Activated gamma-delta T cell (primary cell): ENCODE measurements around the gene UBR4.
"Not testable (repeated sequence)": the region's sequence is repeated elsewhere in the genome, so short reads cannot be mapped to it uniquely, and the experiment has no call there.

Experiments used
- DNase-seq: peaks from one replicate; lab custom pipeline; 2025; lab: John Stamatoyannopoulos, UW

The UBR4 gene

DNA sequence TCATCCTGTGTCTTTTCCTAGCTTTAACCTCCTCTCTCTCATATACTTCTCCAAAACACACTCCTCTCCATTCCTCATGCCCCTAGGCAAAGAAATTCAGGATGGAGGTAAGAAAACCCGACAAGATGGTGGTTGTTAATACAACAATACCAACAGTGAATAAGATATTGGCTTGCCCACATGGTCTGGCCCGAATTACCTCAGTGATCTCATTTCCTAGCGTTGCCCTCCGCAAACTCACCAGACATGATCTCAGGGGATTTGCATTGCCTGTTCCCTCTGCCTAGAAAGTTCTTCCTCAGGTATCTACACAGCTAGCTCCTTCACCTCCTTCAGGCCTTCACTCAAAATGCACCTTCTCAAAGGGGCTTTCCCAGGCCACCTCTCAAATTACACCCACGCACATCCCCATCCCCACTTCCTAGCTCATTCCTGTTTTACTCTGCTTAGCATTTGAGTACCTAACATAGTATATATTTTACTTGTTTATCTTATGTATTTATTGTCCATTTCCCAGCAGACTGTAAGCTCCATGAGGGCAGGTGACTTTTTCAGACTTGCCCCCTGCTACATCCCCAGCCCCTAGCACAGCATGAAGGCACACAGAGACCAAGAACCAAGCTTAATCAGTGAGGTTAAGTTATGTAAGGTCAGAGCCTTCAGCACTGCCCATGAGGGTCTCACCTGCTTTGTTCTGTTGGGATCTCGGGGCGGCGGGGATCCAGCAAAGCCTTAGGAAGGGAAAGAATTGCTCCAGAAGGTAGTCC, 10.2 kb upstream of the UBR4 start:
- DNase-seq = no peak

DNA sequence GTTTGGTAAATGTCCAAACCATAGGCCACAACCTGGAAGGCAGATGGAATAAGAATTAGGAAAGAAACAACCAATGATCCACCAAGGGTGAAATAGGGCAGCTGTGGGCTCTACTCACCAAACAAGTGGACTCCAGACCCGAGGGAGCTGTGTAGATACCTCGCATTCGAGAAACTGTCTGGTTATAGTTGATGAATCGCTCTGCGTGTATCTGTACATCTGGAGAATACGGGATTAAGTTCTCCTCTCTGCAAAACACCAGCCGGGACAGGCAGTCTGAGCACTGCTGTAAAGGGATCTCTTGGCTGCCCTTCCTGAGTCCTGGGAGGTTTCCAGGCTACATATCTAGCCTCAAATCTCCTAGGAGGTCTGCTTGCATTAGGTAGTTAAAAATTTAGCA, 9.4 kb upstream of the UBR4 start:
- DNase-seq = no peak

DNA sequence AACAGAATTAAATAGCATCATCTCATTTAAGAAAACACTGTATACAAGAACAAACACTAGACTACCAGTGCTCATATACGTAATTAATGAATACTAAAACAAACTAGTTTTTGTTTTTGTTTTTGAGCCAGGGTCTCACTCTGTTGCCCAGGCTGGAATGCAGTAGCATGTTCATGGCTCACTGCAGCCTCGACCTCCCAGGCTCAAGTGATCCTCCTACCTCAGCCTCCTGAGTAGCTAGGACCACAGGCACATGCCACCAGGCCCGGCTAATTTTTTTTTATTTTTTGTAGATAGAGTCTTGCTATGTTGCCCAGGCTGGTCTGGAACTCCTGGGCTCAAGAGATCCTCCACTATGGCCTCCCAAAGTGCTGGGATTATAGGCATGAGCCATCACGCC, 6.5 kb upstream of the UBR4 start:
- DNase-seq = not testable (repeated sequence)

DNA sequence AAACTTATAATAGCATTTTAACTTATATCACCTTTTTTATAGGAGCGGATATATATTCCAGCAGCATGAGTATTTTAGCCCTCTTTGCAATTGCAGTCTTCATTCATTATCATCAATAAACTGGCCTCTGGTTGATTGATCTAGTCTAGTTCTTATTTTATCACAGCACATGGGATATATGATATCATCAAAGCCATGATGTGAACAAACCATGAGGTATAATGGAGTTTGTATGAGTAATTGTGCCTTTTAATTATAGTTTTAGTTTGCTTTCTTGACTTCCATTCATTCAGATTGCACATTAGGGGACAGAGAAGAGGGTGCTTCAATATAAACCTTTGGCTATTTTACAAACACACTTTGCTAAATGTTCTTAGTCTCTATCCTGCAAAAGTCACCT, 3.5 kb upstream of the UBR4 start:
- DNase-seq = no peak

DNA sequence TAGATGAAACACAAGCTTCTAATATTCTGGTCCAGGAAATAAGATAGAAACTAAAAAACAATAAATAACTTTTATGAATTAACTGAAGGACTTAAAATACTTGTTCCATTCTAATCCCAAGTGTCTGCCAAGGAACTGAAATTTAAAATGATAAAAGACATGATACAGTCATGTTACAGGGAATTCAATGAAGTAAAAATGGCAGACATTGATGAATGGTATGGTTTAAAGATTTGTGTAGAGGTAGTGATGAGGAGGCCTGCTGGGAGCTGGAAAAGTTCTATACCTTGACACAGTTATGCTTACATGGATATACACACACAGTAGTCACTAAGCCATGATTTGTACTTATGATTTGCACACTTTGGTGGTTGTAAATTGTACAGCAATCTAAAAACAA, 2.1 kb upstream of the UBR4 start:
- DNase-seq = no peak

DNA sequence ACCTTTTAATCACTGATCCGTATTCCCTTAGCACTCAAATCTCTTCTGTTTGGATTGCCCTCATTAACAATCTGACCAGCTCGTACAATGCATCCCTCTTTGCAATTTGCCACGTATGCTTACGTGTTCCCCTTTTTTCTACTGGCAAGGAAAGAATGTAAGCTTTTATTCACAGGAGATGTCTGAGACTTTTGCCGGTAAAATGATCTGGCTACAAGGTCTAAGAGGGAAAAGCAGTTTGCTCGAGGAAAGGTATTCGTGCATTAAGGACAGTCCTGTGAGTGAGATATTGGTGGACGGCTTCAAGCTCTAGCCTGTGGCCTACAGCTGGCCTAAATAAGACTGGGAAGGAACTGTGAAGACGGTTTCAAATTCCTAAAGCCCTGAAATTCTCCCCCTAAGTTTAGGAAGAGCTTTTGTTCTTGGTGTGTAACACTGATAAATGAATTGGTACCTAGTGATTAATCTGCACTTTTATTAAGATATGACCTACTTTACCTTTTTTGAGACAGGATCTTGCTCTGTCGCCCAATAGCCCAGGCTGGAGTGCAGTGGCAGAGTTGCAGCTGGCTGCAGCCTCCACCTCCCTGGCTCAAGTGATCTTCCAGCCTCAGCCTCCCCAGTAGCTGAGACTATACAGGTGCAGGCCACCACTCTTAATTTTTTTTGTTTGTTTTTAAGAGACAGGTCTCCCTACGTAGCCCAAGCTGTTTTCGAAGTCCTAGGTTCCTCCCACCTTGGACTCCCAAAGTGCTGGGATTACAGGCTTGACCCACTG, 895 bp upstream of the UBR4 start:
- DNase-seq = no peak

DNA sequence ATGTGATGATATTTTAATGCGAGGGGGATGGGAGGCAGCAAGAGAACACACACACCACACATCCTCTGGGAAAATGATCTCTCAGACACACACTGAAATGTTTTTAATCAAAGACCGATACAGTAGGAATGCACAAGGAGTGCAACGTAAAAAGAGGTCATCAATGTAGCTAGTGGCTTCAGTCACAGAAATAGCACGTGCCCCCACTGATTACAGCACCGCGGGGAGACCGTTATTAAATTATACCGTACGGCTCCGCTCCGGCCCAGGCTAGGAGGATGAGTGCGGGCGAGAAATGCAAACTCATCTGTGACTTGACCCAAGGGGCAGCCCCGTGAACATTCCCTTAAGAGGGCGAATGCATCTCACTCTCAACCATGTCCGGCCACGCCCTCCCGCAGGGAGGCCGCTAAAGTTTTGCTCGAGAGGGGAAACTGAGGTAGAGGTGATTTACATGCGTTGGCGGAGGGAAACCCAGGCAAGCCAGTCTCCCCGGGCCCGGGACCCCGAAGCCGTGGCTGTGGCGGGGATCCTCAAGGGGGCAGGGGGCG, 552 bp downstream of the UBR4 start:
- DNase-seq = no peak

DNA sequence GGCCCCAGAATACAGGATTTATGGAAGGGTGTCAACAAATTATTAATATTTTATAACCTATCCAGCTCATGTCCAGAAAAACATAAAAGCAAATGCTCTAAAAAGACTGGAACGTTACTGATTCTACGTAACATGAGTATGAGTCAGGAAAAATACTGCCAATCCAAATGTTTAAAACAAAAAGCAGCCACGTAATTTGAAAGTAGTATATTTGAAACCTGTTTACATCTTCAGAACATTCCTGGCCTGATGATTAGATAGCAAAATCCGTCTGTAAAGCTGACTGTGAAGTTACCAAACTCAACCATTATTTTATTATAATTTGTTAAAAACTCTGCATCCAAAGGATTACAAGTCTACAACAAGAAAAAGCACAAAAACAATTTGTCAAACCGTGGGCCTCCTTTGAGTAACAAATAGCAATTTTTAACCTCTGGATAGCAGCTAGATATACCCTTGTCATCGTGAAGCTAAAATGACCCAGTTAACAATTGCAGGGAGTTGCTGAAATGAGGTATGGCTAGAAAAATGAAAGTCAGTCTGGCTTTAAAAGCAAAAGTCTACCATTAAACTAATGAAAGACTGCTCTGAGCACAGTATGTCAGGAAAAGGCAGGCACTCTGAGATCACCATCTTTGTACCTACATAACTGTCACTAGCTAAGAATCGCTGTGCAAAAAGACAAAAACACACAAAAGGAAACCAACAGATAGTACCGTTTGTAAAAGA, 1.2 kb downstream of the UBR4 start:
- DNase-seq = no peak

DNA sequence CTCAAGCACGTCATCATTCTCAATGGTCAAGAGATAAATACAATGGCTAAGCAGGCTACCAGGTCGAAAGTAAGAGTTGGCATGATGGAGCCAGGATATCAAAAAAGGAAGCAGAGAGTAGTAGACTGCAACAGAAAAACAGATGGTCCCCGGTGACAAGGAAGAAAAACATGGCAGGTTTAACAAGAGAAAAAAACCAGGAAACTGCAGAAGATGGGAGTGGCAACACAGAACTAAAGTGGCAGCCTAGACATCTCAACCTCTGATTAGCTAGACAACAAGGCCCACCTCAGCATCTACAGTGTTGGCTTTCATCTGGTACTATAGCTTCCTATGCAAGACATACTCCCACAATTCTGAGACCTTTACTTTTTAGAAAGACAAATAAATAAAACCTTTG, 3.1 kb downstream of the UBR4 start:
- DNase-seq = no peak

DNA sequence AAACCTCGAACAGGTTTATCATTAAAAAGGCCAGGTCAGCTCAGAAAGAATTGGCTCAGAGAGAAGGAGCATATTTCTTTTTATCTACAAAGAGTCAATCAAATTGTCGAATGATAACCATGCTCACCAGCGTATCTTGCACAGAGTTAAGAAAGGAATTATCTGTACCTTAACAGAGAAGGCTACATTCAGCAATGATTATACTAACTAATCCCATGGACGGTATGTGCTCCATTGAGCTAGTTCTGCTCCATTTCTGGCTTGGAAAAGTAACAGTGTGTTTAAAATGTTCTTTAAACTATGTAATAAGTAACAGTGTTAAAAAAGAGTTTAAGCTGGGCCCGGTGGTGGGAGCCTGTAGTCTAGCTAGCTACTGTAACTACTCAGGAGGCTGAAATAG, 4.2 kb downstream of the UBR4 start:
- DNase-seq = no peak

DNA sequence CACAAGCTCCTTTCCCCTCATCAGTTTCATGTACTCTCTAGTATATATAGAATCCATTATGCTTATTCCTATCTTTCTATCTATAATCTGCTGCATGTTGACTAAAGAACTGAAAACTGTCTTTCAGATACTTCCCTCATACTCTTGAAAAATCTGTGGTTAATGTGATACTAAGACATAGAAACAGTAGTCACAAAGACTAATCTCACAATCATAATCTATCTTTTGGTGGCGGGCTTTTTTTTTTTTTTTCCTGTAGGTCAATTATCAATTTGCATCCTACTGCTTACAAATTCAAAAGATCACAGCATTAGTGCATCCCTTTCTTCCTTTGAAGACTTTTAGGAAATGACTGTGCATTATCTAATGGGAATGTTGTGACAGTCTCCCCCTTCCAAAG, 4.7 kb downstream of the UBR4 start:
- no peak for DNase-seq

DNA sequence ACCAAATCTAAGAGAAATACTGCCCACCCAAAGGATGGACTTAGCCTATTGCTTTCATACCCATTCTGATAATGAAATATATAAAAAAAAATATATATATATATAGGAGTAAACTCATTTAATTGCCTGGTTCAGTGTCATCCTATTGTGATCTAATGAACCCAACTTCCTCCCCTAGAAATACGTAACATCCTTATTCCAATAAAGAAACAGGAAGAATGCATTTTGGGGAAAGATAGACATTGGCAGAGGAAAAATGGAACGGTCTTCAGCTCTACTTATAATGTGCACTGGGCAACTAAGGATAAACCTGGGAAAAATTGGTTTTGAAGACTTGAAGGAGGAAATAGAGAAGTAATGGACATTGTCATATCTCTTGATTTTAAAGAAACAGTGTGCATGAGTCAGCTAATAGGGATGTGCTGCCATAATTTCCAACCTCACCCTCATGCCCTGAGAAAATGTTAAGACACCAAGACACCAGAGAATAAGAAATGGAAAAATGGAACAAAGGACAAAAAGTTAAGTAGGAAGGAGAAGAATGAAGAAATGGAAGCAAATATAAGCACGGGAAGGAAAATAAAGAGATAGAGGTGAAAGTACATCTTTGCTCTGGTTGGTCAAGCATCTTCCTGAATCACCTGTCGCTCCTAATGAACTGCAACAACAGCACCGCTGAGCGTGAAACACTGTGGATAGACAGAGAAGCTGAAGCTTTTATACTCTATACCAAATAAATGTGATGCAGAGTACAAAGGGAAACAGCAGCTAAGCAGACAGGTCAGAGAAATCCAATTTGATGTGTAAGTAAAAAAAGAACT, 5.4 kb downstream of the UBR4 start:
- DNase-seq = no peak

DNA sequence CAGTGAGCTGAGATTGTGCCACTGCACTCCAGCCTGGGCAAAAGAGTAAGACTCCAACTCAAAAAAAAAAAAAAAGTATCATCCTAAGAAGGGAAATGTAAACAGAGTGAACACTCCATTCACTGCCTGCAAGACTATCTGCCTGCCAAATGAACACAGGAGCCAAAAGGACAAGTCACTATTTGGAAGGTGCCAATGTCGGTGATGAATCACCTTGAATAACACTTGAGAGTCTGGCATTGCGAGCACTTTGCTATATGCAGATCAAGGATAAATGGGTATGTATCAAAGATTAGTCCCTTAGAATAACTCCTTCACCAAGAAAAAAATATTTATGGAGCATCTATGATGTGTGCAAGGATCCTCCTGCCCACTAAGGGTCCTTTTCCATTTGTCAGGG, 6.6 kb downstream of the UBR4 start:
- DNase-seq = no peak

DNA sequence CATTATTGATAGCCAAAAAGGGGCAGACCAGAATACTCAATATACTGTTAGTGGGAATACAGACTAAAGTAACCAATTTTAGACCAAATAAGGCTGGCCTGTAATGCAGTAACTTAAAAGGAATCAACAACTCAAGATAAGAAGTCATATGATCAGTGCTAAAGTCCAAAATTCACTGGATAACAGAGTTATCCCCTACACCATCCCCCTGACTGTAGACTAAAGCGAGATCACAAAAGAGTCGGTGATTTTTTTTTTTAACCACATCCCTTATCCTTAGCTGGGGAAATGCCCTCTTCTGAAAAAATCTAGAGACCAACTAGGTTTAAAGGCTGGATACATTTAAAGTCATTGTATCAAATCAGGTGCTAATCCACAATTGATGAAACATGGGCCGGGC, 7.7 kb downstream of the UBR4 start:
- no peak for DNase-seq

DNA sequence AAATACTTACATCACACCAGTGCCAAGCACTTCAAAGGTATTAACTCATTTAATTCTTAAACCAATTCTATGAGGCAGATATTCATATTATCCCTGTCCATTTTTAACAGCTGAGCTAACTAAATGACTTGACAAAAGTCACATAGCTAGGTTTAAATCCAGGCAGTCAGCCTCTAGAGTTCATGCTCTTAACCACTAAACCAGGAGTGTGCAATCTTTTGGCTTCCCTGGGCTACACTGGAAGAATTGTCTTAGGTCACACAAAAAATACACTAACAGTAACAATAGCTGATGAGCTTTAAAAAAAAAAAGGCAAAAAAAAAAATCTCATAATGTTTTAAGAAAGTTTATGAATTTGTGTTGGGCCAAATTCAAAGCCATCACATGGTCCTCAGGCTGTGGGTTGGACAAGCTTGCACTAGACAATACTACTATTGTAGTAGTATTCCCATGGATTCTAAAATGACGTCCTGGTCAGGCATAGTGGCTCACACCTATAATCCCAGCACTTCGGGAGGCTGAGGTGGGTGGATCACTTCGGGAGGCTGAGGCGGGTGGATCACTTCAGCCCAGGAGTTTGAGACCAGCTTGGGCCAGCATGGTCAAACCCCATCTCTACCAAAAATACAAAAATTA, 10.0 kb downstream of the UBR4 start:
- DNase-seq = no peak

DNA sequence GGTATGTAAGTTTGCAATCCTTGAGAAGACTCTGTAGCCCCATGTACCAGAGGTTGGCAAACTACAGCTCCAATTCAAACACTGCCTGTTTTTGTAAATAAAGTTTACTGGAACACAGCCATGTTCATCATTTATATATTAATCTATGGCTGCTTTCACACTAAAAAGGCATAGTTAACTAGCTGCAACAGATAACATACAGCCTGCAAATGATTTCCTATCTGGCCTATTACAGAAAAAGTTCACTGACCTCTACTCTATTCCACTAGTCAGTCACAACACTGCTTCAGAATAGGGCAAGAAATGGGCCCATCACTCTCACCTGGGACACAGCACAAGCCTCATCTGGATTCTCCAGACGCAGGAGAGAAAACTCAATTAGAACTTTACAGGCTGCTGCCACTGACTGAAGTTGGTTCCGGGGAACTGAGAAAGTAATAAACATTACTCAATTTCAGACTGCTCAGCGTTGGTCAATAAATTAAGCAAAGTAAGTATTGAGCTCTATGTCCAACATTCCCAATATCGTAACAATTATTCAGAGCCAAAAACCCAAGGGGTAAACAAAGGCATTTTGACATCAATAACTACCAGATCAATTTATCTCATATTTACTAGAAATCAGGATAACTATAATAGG, 10.6 kb downstream of the UBR4 start:
- DNase-seq = no peak

DNA sequence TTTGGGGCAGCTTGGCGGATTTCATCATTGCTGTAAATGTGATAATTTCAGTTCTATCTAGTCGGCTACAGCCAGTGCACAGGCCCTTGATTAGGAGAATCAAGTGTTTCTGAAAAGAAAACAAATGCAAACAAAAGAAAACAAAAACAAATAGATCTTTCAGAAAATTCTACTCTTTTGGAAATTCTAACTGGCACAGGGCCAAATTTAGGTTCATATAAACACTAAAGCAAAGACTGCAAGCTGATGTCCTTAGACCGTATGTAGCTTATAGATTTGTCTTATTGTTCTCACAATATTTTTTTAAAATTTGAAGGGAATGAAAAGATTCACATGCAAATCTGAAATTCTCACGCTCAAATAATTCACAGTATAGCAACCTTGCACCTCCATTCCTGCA, 11.2 kb downstream of the UBR4 start:
- no peak for DNase-seq

DNA sequence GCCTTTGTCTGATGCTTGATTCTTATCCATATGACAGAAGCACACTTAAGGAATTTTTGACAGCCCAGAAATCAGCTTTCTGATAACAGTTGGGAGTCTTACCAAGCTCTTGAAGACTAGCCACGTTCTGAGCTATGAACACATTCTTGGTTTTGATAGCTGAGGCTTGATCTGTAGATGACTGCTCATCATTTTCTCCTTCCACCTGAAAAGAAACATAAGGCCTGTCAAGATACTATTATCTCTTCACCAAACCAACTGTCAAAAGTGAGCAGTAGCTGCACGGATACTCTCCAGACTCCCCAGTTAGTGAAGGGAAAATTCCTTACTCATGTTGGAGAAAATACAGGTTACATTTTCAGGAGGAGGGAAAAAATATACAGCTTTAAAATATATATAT, 12.2 kb downstream of the UBR4 start:
- DNase-seq = no peak

DNA sequence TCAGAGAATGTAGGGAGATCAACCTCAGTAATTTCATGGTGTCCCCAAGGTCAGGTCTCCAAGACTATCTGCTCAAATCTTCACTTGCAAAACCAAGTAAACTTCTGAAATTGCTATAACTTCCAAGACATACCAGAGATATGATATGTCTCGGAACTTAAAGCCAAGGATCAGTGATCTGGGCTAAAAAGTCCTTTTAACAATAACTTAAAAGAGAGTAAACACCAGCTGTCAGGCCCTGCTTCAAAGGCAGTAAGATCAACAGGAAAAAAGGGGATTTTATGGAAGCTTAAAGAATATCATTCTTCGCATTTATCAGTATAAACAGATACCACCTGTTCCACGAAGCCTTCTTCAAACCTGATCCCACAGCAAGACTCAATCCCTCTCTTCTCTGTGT, 13.7 kb downstream of the UBR4 start:
- no peak for DNase-seq

DNA sequence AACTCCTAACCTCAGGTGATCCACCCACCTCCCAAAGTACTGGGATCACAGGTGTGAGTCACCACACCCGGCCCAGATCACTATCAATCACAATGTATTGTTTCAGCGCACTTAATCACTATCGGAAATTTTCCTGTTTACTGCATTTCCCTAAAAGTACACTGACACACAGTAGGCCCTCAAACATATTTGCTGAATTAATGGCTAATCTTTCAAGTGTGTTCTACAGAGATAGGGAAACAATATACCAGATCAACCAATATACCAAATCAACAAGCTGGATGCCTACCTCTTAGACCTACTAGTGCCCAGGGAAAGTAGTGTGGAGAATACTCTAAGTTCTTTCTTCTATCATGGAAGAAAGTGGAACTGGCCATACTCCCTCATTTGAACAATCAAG, 17.1 kb downstream of the UBR4 start:
- DNase-seq = no peak

DNA sequence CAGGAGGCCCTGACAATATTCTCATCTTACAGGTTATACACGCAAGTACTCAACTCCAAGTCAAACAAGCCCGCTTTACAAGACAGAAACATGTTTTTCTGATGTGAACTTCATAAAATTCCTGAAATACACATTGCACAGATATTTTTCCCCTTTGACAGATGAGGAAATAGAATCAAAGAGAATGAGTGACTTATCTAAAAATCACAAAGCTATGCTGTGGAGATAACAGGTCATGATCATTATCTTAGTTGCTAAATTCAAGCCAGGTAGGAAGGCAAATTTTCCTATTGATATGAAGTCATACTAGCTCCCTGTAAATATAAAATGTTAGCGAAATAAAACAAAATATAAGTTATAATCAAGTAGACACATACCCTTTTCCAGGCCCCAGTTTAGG, 18.3 kb downstream of the UBR4 start:
- no peak for DNase-seq
